ENCODE data around the gene DAGLA. TPM values are rescaled to one million over a fixed set of nuclear protein-coding genes. Genes with fewer than 3 reads are reported as not detected.

Gene DAGLA
- total RNA-seq, 1 experiment from 2014 or later, result 9.5 TPM

- H3K27me3 ChIP-seq (replicated peaks; ENCODE audit: control insufficient read depth, insufficient read depth, low read length), result no peaks in the 10 kb centered on the region
- Mint-ChIP-seq H3K36me3 (ENCODE audit: insufficient read depth, unreplicated experiment) (peaks cover 45% of the 10 kb centered on the region), H3K27ac (ENCODE audit: unreplicated experiment) (peak overlapping the region; percentile 31), H3K4me1 (ENCODE audit: low read depth, unreplicated experiment) (peaks cover 8% of the 10 kb centered on the region), H3K4me3 (ENCODE audit: unreplicated experiment) (no peak overlapping the region), H3K27me3 (ENCODE audit: insufficient read depth, unreplicated experiment) (no peaks in the 10 kb centered on the region), H3K9me3 (ENCODE audit: unreplicated experiment) (no peaks in the 10 kb centered on the region)
- peaks cover 55% of the 10 kb centered on the region for H3K4me1 ChIP-seq
- H3K36me3 ChIP-seq (ENCODE audit: control insufficient read depth, insufficient read depth, low read length), result peaks cover 3% of the 10 kb centered on the region; the same call in 1 of the 2 replicates
- no peak overlapping the region for H3K4me3 ChIP-seq (ENCODE audit: low read depth, low read length)
- POLR2A ChIA-PET, result no interaction called here
- intact Hi-C loops (cut with micrococcal nuclease; ENCODE audit: unreplicated experiment), result no loop called here
- no peak for TF ChIP-seq CTCF (IDR thresholded peaks at IDR 0.05; ENCODE audit: insufficient read depth in 1 of 2, low read depth in 1 of 2, low read length in 1 of 2, severe bottlenecking in 1 of 2, unreplicated experiment in 1 of 2)
- no peaks in the 10 kb centered on the region for H3K9me3 ChIP-seq
- BruUV-seq (replicated peaks), result no TSS peak
- no peak for DNase-seq
- CTCF ChIA-PET, result no interaction called here
Measured at GRCh38 chr11:61761440-61762222, 81.4 kb downstream of the DAGLA start.

- Histone ChIP-seq H3K9me3 (no peaks in the 10 kb centered on the region), H3K36me3 (ENCODE audit: control insufficient read depth, insufficient read depth, low read length) (peaks cover 3% of the 10 kb centered on the region; the same call in 1 of the 2 replicates), H3K4me1 (peaks cover 55% of the 10 kb centered on the region), H3K27me3 (replicated peaks; ENCODE audit: control insufficient read depth, insufficient read depth, low read length) (no peaks in the 10 kb centered on the region), H3K4me3 (ENCODE audit: low read depth, low read length) (no peak overlapping the region)
- Mint-ChIP-seq H3K9me3 (ENCODE audit: unreplicated experiment) (no peaks in the 10 kb centered on the region), H3K4me3 (ENCODE audit: unreplicated experiment) (no peak overlapping the region), H3K4me1 (ENCODE audit: low read depth, unreplicated experiment) (peaks cover 3% of the 10 kb centered on the region), H3K27me3 (ENCODE audit: insufficient read depth, unreplicated experiment) (no peaks in the 10 kb centered on the region), H3K27ac (ENCODE audit: unreplicated experiment) (peak overlapping the region; percentile 31), H3K36me3 (ENCODE audit: insufficient read depth, unreplicated experiment) (peaks cover 44% of the 10 kb centered on the region)
- DNase-seq, result no peak
- POLR2A ChIA-PET, result no interaction called here
- TF ChIP-seq CTCF (IDR thresholded peaks at IDR 0.05; ENCODE audit: insufficient read depth in 1 of 2, low read depth in 1 of 2, low read length in 1 of 2, severe bottlenecking in 1 of 2, unreplicated experiment in 1 of 2), result no peak
- CTCF ChIA-PET, result no interaction called here
- intact Hi-C loops (cut with micrococcal nuclease; ENCODE audit: unreplicated experiment), result no loop called here
- BruUV-seq (replicated peaks), result no TSS peak
Measured at GRCh38 chr11:61762223-61762615, 82.0 kb downstream of the DAGLA start.

DNA sequence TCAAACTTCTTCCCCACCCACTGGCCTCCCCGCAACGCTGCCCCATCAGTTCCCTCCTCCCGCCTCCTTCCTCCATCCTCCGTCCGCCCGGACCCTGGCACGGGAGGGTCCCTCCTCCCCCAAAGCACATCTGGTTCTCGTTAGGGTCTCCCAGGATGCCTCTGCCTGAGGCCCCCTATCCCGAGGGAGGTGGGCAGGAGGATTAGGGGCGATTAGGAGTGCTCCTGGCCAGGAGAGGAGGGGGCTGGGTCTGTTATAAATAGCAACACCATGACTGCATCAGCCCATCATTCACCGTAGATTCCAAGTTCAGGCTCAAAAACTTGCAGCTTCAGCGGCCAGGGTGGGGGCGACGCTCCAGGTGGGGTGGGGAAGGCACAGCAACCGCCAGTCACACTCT, 82.6 kb downstream of the DAGLA start:
- Histone ChIP-seq H3K27me3 (replicated peaks; ENCODE audit: control insufficient read depth, insufficient read depth, low read length) (no peaks in the 10 kb centered on the region), H3K9me3 (no peaks in the 10 kb centered on the region), H3K4me3 (ENCODE audit: low read depth, low read length) (no peak overlapping the region), H3K4me1 (peaks cover 52% of the 10 kb centered on the region), H3K36me3 (ENCODE audit: control insufficient read depth, insufficient read depth, low read length) (peaks cover 4% of the 10 kb centered on the region)
- Mint-ChIP-seq H3K9me3 (ENCODE audit: unreplicated experiment) (no peaks in the 10 kb centered on the region), H3K27ac (ENCODE audit: unreplicated experiment) (no peak overlapping the region), H3K36me3 (ENCODE audit: insufficient read depth, unreplicated experiment) (peaks cover 48% of the 10 kb centered on the region), H3K4me1 (ENCODE audit: low read depth, unreplicated experiment) (peaks cover 6% of the 10 kb centered on the region), H3K4me3 (ENCODE audit: unreplicated experiment) (no peak overlapping the region), H3K27me3 (ENCODE audit: insufficient read depth, unreplicated experiment) (no peaks in the 10 kb centered on the region)
- no peak for TF ChIP-seq CTCF (IDR thresholded peaks at IDR 0.05; ENCODE audit: insufficient read depth in 1 of 2, low read depth in 1 of 2, low read length in 1 of 2, severe bottlenecking in 1 of 2, unreplicated experiment in 1 of 2)
- ChIA-PET CTCF (no interaction called here), POLR2A (no interaction called here)
- DNase-seq, result no peak
- BruUV-seq (replicated peaks), result no TSS peak
- intact Hi-C loops (cut with micrococcal nuclease; ENCODE audit: unreplicated experiment), result no loop called here
